Uterus (tissue), 4 donors: ENCODE measurements around the gene POU3F2. TPM values are rescaled to one million over a fixed set of nuclear protein-coding genes. Genes with fewer than 3 reads are reported as not detected.

ENCODE experiments used
- DNase-seq, 2 donors: peaks; one replicate each; pipeline ENCODE4 v3.0.0-alpha.2; 2019 to 2020
- H3K27ac ChIP-seq, 2 donors: fragments of 200-600 bp; sonication (generic); 1 replicate in 1 of 2; 2 replicates in 1 of 2; pipeline ENCODE4 v1.5.1; 2016 to 2018
- H3K27me3 ChIP-seq, 2 donors: fragments of 200-600 bp; sonication (generic); one replicate each; pipeline ENCODE4 v1.5.1; 2018 to 2019; ENCODE audit warnings: control low read depth in 1 of 2
- H3K36me3 ChIP-seq, 2 donors: fragments of 200-600 bp; sonication (generic); one replicate each; pipeline ENCODE4 v1.5.1; 2019; ENCODE audit warnings: control low read depth in 1 of 2
- H3K4me1 ChIP-seq, 2 donors: fragments of 200-600 bp; sonication (generic); one replicate each; pipeline ENCODE4 v1.5.1; 2018 to 2019; ENCODE audit warnings: control low read depth in 1 of 2
- H3K4me3 ChIP-seq, 2 donors: fragments of 200-600 bp; sonication (generic); 1 replicate in 1 of 2; 2 replicates in 1 of 2; pipeline ENCODE4 v1.5.1; 2018 to 2019; ENCODE audit warnings: mild to moderate bottlenecking in 1 of 2
- H3K9me3 ChIP-seq, 2 donors: fragments of 200-600 bp; sonication (generic); one replicate each; pipeline ENCODE4 v1.5.1; 2019; ENCODE audit warnings: control low read depth in 1 of 2
- POLR2A ChIP-seq, 2 donors: fragments of 450-650 bp; IDR thresholded peaks; one replicate each; pipeline ENCODE4 v1.6.1; 2016; ENCODE audit warnings: antibody characterized with exemption in 2 of 2, mild to moderate bottlenecking in 1 of 2, moderate library complexity in 1 of 2
- intact Hi-C: fragments of 100-400 bp; cut with DNase I; formaldehyde crosslinking; loops from one replicate; pipeline ENCODE4 v1.15.1; 2023; ENCODE audit warnings: low total_unique reads
- total RNA-seq, 4 donors: library from RNA; depleted of rRNA in 3 of 4; stranded (reverse); fragments of >200 nt in 3 of 4; gene quantifications; one replicate each; pipeline versions ENCODE4 v1.1.0 to v1.2.4, GENCODE V29; 2014 to 2023
- TF ChIP-seq, protein P1 (sequence below), 4 experiments: fragments of 200-600 bp in 2 of 4; fragments of 450-650 bp in 2 of 4; sonication (generic) in 2 of 4; IDR thresholded peaks; one replicate each; pipeline ENCODE4 v1.5.1; 2016 to 2019; ENCODE audit warnings: antibody characterized with exemption in 4 of 4, mild to moderate bottlenecking in 2 of 4, moderate library complexity in 1 of 4
- donor health status: DM: yes; HTN: yes; CAD: no.

The POU3F2 gene
- total RNA-seq, 4 donors from 2014 or later = not detected

DNA sequence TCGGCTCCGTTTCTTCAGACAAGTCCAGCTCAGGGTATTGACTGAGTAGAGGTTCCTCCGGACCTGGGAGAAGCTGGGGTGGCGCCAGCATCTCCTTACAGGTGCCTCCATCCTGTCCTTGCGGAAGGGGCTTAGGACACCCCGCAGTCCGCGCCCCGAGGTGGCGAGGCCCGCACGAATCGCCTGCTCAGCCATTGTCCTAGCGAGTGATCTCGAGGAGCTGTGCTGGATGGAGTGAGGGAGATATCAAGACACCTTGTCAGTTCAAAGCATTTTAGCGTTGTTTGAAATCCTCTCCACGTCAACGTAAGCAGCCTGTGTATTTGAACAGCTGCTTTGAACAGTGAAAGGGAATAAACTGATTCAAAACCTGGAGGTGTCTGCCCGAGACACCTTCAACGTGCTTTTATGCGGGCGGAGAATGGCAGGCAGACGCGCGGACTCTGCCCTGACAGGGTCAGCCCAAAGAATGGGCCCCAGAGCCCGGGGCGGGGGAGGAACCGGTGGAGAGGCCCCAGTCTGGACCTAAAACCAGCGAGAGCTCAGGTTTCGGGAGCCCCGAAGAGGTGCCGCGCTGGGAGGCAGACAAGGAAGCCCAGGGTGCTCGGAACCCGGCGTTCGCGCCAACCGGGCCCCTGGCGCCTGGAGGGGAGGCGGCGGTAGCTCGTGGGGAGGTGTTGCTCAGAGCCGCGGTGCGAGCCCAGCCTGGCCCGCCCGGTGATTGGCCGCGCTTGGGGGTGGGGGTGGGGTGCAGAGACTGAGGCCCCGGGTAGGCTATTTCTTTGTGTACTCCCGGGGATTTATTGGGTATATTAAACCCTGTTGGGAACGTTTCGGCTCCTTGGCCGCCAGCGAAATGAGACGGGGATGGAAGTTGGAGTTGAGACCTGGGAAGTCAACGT is 3.1 kb upstream of the POU3F2 start:
- TF ChIP-seq POLR2A (IDR thresholded peaks at IDR 0.05) = no peak
- TF ChIP-seq, protein P1, sequence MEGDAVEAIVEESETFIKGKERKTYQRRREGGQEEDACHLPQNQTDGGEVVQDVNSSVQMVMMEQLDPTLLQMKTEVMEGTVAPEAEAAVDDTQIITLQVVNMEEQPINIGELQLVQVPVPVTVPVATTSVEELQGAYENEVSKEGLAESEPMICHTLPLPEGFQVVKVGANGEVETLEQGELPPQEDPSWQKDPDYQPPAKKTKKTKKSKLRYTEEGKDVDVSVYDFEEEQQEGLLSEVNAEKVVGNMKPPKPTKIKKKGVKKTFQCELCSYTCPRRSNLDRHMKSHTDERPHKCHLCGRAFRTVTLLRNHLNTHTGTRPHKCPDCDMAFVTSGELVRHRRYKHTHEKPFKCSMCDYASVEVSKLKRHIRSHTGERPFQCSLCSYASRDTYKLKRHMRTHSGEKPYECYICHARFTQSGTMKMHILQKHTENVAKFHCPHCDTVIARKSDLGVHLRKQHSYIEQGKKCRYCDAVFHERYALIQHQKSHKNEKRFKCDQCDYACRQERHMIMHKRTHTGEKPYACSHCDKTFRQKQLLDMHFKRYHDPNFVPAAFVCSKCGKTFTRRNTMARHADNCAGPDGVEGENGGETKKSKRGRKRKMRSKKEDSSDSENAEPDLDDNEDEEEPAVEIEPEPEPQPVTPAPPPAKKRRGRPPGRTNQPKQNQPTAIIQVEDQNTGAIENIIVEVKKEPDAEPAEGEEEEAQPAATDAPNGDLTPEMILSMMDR (IDR thresholded peaks at IDR 0.05) = no peak
- Histone ChIP-seq H3K4me3 (no peak overlapping the region), H3K9me3 (no peaks in the 10 kb centered on the region), H3K36me3 (no peaks in the 10 kb centered on the region), H3K4me1 (peaks cover 0 to 31% of the 10 kb centered on the region in 2 donors), H3K27ac (no peak overlapping the region), H3K27me3 (peaks cover 32 to 69% of the 10 kb centered on the region in 2 donors)
- no peak for DNase-seq
- intact Hi-C loops = no loop called here

DNA sequence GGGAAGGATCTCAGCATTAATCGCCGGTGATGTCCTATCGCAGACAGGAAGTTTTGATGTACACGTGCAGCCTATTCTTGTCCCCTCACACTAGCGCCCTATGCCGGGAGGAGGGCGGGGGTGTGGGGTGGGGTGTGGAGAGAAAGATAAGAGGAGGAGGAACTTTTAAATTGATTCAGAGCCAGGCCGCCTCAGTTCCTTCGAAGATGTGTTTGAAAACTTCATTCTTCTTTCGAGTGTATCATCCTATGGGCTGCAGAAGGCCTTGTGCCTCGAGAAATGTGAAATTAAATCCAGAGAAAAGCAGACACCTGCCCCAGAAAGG is 2.5 kb upstream of the POU3F2 start:
- DNase-seq = no peak
- no peak overlapping the region for H3K4me3 ChIP-seq
- H3K4me1 ChIP-seq = peaks cover 0 to 31% of the 10 kb centered on the region in 2 donors
- no peaks in the 10 kb centered on the region for H3K36me3 ChIP-seq
- no peak for TF ChIP-seq POLR2A (IDR thresholded peaks at IDR 0.05)
- TF ChIP-seq, protein P1 (IDR thresholded peaks at IDR 0.05) = no peak
- H3K27ac ChIP-seq = no peak overlapping the region
- peaks cover 35 to 69% of the 10 kb centered on the region in 2 donors for H3K27me3 ChIP-seq
- no peaks in the 10 kb centered on the region for H3K9me3 ChIP-seq
- intact Hi-C loops = no loop called here

DNA sequence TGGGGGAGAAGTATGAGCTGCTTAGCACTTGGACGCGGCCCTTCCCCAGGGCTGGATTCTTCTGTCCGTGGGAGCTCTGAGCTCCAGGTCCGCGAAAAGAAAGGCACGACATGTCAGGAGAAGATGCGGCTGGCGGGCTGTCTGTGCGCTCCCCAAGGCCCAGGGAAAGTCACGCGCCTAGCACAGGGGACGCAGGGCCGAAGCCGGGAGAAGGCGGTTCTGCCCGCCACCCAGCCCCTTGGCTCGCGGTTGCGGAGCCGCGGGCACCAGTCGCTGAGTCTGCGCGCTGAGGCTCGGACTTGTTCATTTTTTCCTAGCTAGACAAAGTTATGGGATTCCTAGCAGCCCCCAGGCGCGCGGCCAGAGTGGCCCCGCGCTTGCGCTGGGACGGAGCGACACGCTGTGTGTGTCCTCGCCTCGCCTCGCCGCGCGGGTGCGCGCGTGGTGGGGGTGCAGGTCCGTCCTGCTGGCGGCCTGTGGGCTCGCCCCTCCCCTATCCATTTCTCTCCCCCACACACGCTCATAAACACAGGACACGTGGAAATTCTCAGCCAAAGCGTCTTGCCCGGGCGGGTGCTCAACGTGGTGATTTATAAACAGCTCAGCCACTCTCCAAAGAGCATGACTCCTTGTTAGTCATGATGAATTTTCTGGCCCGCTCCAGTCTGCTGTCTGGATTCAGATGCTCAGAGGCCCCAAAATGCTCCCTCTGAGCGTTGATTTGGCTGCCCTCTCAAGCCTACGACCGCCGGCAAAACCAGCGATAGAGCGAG is 1.9 kb upstream of the POU3F2 start:
- intact Hi-C loops = no loop called here
- Histone ChIP-seq H3K36me3 (no peaks in the 10 kb centered on the region), H3K9me3 (no peaks in the 10 kb centered on the region), H3K4me1 (peaks cover 0 to 31% of the 10 kb centered on the region in 2 donors), H3K27me3 (peaks cover 41 to 69% of the 10 kb centered on the region in 2 donors), H3K27ac (no peak overlapping the region), H3K4me3 (peak overlapping the region in 1 of 2 donors; percentile 51)
- TF ChIP-seq, protein P1 (IDR thresholded peaks at IDR 0.05) = no peak
- no peak for TF ChIP-seq POLR2A (IDR thresholded peaks at IDR 0.05)
- peak in 1 of 2 donors; percentile 37 for DNase-seq

DNA sequence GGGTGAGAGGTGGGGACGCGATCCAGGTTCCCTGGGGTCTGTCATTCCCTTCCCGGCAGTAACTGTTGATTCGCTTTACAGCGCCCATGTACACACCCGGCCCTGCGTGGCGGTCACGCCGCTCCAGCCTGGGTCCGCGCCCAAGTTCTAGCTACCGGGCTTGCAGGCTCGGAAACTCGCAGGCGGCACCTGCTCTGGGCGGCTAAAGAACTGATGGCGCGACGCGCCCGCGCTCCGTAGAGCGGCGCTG is 1.4 kb upstream of the POU3F2 start:
- Histone ChIP-seq H3K9me3 (no peaks in the 10 kb centered on the region), H3K27ac (no peak overlapping the region), H3K4me3 (peak overlapping the region in 1 of 2 donors; percentile 51), H3K36me3 (no peaks in the 10 kb centered on the region), H3K4me1 (peaks cover 0 to 26% of the 10 kb centered on the region in 2 donors), H3K27me3 (peaks cover 44 to 69% of the 10 kb centered on the region in 2 donors)
- DNase-seq = no peak
- TF ChIP-seq, protein P1 (IDR thresholded peaks at IDR 0.05) = no peak
- no peak for TF ChIP-seq POLR2A (IDR thresholded peaks at IDR 0.05)
- intact Hi-C loops = no loop called here
